Uterus (tissue), 4 donors: Measurements from ENCODE around the gene TRIM28. TPM values are rescaled to one million over a fixed set of nuclear protein-coding genes. Genes with fewer than 3 reads are reported as not detected.
A peak's percentile ranks its signal among the peaks of the same experiment; 100 is the strongest.

ENCODE experiments used
- DNase-seq, 2 donors: peaks; one replicate each; pipeline ENCODE4 v3.0.0-alpha.2; 2019 to 2020
- H3K27ac ChIP-seq, 2 donors: fragments of 200-600 bp; sonication (generic); 1 replicate in 1 of 2; 2 replicates in 1 of 2; pipeline ENCODE4 v1.5.1; 2016 to 2018
- H3K27me3 ChIP-seq, 2 donors: fragments of 200-600 bp; sonication (generic); one replicate each; pipeline ENCODE4 v1.5.1; 2018 to 2019; ENCODE audit warnings: control low read depth in 1 of 2
- H3K36me3 ChIP-seq, 2 donors: fragments of 200-600 bp; sonication (generic); one replicate each; pipeline ENCODE4 v1.5.1; 2019; ENCODE audit warnings: control low read depth in 1 of 2
- H3K4me1 ChIP-seq, 2 donors: fragments of 200-600 bp; sonication (generic); one replicate each; pipeline ENCODE4 v1.5.1; 2018 to 2019; ENCODE audit warnings: control low read depth in 1 of 2
- H3K4me3 ChIP-seq, 2 donors: fragments of 200-600 bp; sonication (generic); 1 replicate in 1 of 2; 2 replicates in 1 of 2; pipeline ENCODE4 v1.5.1; 2018 to 2019; ENCODE audit warnings: mild to moderate bottlenecking in 1 of 2
- H3K9me3 ChIP-seq, 2 donors: fragments of 200-600 bp; sonication (generic); one replicate each; pipeline ENCODE4 v1.5.1; 2019; ENCODE audit warnings: control low read depth in 1 of 2
- POLR2A ChIP-seq, 2 donors: fragments of 450-650 bp; IDR thresholded peaks; one replicate each; pipeline ENCODE4 v1.6.1; 2016; ENCODE audit warnings: antibody characterized with exemption in 2 of 2, mild to moderate bottlenecking in 1 of 2, moderate library complexity in 1 of 2
- intact Hi-C: fragments of 100-400 bp; cut with DNase I; formaldehyde crosslinking; loops from one replicate; pipeline ENCODE4 v1.15.1; 2023; ENCODE audit warnings: low total_unique reads
- total RNA-seq, 4 donors: library from RNA; depleted of rRNA in 3 of 4; stranded (reverse); fragments of >200 nt in 3 of 4; gene quantifications; one replicate each; pipeline versions ENCODE4 v1.1.0 to v1.2.4, GENCODE V29; 2014 to 2023
- TF ChIP-seq, protein P1 (sequence below), 4 experiments: fragments of 200-600 bp in 2 of 4; fragments of 450-650 bp in 2 of 4; sonication (generic) in 2 of 4; IDR thresholded peaks; one replicate each; pipeline ENCODE4 v1.5.1; 2016 to 2019; ENCODE audit warnings: antibody characterized with exemption in 4 of 4, mild to moderate bottlenecking in 2 of 4, moderate library complexity in 1 of 4
- donor health status: DM: yes; HTN: yes; CAD: no.

TRIM28 gene
- total RNA-seq, 4 donors from 2014 or later, result 192 to 322 (median 280) TPM

DNA sequence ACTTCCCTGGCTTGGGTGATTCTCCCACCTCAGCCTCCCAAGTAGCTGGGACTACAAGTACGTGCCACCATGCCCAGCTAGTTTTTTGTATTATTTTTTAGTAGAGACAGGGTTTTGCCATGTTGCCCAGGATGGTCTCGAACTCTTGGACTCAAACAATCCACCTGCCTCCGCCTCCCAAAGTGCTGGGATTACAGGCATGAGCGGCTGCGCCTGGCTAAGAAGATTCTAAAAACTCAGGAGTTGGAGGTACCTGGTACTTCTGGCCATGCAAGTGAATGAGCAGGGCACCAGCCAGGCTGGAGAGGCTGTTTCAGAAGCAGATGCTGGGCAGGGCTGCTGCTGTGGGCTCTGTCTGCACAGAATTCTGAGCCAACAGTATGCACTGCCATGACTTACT is 23.1 kb downstream of the TRIM28 start:
- Histone ChIP-seq H3K9me3 (no peaks in the 10 kb centered on the region), H3K4me1 (peaks cover 0 to 16% of the 10 kb centered on the region in 2 donors), H3K4me3 (no peak overlapping the region), H3K27ac (no peak overlapping the region), H3K36me3 (no peaks in the 10 kb centered on the region), H3K27me3 (no peaks in the 10 kb centered on the region)
- TF ChIP-seq, protein P1, sequence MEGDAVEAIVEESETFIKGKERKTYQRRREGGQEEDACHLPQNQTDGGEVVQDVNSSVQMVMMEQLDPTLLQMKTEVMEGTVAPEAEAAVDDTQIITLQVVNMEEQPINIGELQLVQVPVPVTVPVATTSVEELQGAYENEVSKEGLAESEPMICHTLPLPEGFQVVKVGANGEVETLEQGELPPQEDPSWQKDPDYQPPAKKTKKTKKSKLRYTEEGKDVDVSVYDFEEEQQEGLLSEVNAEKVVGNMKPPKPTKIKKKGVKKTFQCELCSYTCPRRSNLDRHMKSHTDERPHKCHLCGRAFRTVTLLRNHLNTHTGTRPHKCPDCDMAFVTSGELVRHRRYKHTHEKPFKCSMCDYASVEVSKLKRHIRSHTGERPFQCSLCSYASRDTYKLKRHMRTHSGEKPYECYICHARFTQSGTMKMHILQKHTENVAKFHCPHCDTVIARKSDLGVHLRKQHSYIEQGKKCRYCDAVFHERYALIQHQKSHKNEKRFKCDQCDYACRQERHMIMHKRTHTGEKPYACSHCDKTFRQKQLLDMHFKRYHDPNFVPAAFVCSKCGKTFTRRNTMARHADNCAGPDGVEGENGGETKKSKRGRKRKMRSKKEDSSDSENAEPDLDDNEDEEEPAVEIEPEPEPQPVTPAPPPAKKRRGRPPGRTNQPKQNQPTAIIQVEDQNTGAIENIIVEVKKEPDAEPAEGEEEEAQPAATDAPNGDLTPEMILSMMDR (IDR thresholded peaks at IDR 0.05), result no peak
- intact Hi-C loops, result no loop called here
- DNase-seq, result peak in 1 of 2 donors; percentile 3

DNA sequence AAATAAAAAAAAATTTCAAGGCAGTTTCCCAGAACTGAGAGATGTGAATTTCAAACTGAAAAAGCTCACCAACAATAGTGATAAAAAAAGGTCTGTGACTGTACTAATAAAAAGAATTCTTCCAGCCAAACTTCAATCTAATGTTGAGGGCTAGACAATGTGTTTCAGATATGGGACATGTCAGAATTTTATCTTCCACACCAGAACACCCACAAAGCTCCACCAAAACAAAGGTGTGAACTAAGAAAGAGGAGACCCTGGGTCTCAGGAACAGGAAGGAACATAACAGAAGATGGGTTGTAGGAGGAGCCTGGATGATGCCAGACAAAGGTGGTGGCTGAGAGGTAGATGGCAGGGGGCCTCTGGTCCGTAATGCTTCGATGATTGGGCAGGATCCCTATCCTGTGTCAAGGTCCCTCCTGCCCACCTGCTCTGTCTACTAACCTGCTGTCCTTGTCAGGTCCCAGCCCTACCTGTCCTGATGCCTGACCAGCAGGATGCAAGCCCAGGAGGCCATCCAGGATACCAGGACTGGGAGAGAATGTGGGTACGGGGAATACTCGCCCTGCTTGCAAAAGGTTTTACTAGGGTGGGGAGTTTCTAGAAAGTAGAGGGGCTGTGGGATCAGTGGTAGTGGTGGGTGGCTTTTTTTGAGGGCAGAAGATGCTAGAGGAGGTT is 24.7 kb downstream of the TRIM28 start:
- H3K36me3 ChIP-seq, result no peaks in the 10 kb centered on the region
- TF ChIP-seq, protein P1 (IDR thresholded peaks at IDR 0.05), result no peak
- TF ChIP-seq POLR2A (IDR thresholded peaks at IDR 0.05), result no peak
- intact Hi-C loops, result no loop called here
- H3K27me3 ChIP-seq, result no peaks in the 10 kb centered on the region
- peak; percentile 7 to 11 for DNase-seq
- no peaks in the 10 kb centered on the region for H3K4me1 ChIP-seq
- H3K4me3 ChIP-seq, result no peak overlapping the region
- H3K27ac ChIP-seq, result no peak overlapping the region
- H3K9me3 ChIP-seq, result no peaks in the 10 kb centered on the region

DNA sequence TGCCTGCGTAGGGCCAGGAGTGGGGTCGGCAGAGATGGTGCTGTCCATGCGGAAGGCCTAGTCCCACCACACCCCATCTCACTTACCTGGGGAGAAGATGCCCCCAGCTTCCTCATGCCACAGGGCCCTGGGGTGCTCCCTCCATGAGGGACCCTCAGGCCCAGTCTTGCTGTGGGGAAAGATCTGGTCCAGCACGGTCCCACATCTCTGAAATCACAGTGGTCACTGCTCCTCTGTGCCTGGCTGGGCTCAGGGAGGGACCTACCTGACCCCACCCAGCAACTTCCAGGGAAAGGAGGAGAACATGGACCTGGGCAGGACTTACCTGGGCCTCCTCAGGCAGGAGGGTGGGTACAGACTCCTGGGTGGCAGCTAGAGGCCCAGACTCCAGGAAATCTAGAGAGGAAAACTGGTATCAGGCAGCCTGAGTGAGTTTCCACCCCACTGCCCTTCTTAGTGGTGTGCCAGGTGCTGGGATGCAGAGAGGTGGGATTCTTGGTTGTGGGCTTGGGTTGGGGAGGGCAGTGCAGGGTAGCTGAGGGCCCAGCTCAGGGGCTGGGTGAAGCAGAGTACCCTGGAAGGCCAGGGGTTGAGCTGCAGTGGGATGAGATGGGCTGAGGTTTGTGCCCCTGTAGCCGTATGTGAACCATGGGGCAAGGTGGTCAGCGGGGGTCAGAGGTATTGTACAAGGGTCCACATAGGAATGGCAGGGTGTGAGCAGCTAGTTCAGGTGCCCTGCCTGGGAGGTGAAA is 25.5 kb downstream of the TRIM28 start:
- Histone ChIP-seq H3K4me1 (no peaks in the 10 kb centered on the region), H3K27ac (no peak overlapping the region), H3K27me3 (no peaks in the 10 kb centered on the region), H3K36me3 (no peaks in the 10 kb centered on the region), H3K9me3 (no peaks in the 10 kb centered on the region), H3K4me3 (no peak overlapping the region)
- TF ChIP-seq, protein P1 (IDR thresholded peaks at IDR 0.05), result no peak
- TF ChIP-seq POLR2A (IDR thresholded peaks at IDR 0.05), result no peak
- DNase-seq, result peak; percentile 13 to 14
- intact Hi-C loops, result no loop called here

DNA sequence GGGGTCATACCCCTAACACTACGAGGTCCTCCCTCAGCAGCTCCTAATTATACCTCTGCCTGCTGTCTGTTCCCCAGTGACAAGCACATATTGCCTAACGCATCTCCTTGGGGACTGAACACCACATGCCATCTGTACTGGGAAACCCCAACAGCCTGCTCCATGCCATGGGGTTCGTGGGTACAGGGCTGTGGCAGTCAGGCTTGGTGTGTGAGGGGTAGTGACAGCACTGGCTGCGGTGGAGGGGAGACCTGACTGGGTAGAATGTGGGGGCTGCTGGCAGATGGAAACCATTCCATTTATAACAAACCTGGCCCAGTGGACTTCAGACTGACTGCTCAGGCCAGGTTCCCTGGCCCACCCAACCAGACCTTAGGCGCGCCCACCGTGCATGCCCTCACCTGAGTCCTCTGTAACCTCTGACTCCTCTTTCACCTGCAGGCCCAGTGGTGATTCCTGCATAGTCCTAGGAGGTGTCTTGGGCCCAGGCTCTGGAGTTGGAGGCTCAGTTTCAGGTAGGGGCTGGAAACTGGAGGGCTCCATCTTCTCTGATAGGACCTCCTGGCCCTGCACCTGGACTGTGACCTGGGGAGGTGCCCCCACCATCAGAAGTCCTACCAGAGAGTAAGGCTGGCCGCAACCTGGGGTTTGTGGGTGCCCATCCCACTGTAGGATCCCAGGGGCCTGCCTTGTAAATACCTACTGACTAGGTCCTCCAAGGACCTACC is 26.2 kb downstream of the TRIM28 start:
- TF ChIP-seq, protein P1 (IDR thresholded peaks at IDR 0.05), result no peak
- no peak for TF ChIP-seq POLR2A (IDR thresholded peaks at IDR 0.05)
- Histone ChIP-seq H3K4me1 (no peaks in the 10 kb centered on the region), H3K9me3 (no peaks in the 10 kb centered on the region), H3K36me3 (no peaks in the 10 kb centered on the region), H3K4me3 (no peak overlapping the region), H3K27me3 (no peaks in the 10 kb centered on the region), H3K27ac (no peak overlapping the region)
- intact Hi-C loops, result no loop called here
- DNase-seq, result peak; percentile 14
